DOHH2 (cell line): ENCODE results near the gene WEE1.

Experiments
- CTCF ChIP-seq: fragments of 200-600 bp; sonication (generic); IDR thresholded peaks from one replicate; pipeline ENCODE4 v1.5.1; 2014; ENCODE audit warnings: antibody characterized with exemption, mild to moderate bottlenecking, low read depth, low read length; ENCODE audit not compliant: poor library complexity, severe bottlenecking
- EZH2phosphoT487 ChIP-seq: fragments of 200-600 bp; sonication (generic); IDR thresholded peaks from 2 replicates; pipeline ENCODE4 v1.6.1; 2017; ENCODE audit warnings: borderline replicate concordance, mild to moderate bottlenecking, antibody characterized with exemption, low read length, moderate library complexity, mixed read lengths

- TF ChIP-seq CTCF, result no peak
- no peak for TF ChIP-seq EZH2phosphoT487
These were observed 17.2 kb downstream of the WEE1 start for GRCh38 chr11:9590717-9591116.
